Endothelial cell (in vitro differentiated cells): ENCODE data around the gene PRORP. TPM values are rescaled to one million over a fixed set of nuclear protein-coding genes. Genes with fewer than 3 reads are reported as not detected.

ENCODE experiments used
- DNase-seq: peaks from one replicate; pipeline ENCODE4 v3.0.0; 2021; ENCODE audit warnings: low spot score
- H3K27ac Mint-ChIP-seq: one replicate; pipeline ENCODE4 v1.8.0; 2021; ENCODE audit warnings: mixed read lengths, inconsistent platforms; ENCODE audit not compliant: unreplicated experiment
- H3K27me3 Mint-ChIP-seq: one replicate; pipeline ENCODE4 v1.8.0; 2021; ENCODE audit warnings: mild to moderate bottlenecking, moderate library complexity, mixed read lengths, inconsistent platforms; ENCODE audit not compliant: unreplicated experiment
- H3K36me3 Mint-ChIP-seq: one replicate; pipeline ENCODE4 v1.8.0; 2021; ENCODE audit warnings: mild to moderate bottlenecking, low read depth, mixed read lengths, inconsistent platforms; ENCODE audit not compliant: unreplicated experiment
- H3K4me1 Mint-ChIP-seq: one replicate; pipeline ENCODE4 v1.8.0; 2021; ENCODE audit warnings: mild to moderate bottlenecking, mixed read lengths, inconsistent platforms; ENCODE audit not compliant: unreplicated experiment
- H3K4me3 Mint-ChIP-seq: one replicate; pipeline ENCODE4 v1.8.0; 2021; ENCODE audit warnings: mild to moderate bottlenecking, mixed read lengths, inconsistent platforms; ENCODE audit not compliant: unreplicated experiment
- H3K9me3 Mint-ChIP-seq: one replicate; pipeline ENCODE4 v1.8.0; 2021; ENCODE audit warnings: mixed read lengths, inconsistent platforms; ENCODE audit not compliant: unreplicated experiment
- total RNA-seq: library from RNA; stranded (reverse); fragmentation: NEBNext Ultra II Directional; extraction: Animal tissue kit (Norgen Biotek cat#: 25700); gene quantifications from one replicate; pipeline ENCODE4 v1.2.1, GENCODE V29; 2021; ENCODE audit not compliant: unreplicated experiment
- TF ChIP-seq, protein P1 (sequence below): fragments of 200-600 bp; sonication (generic); IDR thresholded peaks from one replicate; pipeline ENCODE4 v1.5.0; 2021; ENCODE audit warnings: antibody characterized with exemption; ENCODE audit not compliant: unreplicated experiment

The PRORP gene
- total RNA-seq, 1 donor from 2014 or later: 56.6 TPM

DNA sequence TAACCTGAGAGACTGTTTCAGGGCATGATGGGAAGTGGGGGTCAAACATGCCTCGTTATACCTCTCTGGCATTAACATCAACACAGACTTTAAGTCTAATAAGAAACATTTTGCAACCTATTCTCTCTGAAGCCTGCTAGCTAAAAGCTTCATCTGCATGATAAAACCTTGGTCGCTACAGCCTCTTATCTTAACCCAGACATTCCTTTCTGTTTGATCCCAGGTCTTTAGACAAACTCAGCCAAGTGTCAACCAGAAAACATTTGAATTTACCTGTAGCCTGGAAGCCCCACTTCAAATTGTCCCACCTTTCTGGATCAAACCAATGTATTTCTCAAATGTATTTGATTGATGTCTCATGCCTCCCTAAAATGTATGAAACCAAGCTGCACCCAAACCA is 9.7 kb upstream of the PRORP start:
- Mint-ChIP-seq H3K4me1 (peaks cover 4% of the 10 kb centered on the region), H3K4me3 (peak overlapping the region; percentile 59), H3K9me3 (no peaks in the 10 kb centered on the region), H3K27me3 (no peaks in the 10 kb centered on the region), H3K36me3 (peaks cover 44% of the 10 kb centered on the region), H3K27ac (no peak overlapping the region)
- DNase-seq: no peak
- TF ChIP-seq, protein P1, sequence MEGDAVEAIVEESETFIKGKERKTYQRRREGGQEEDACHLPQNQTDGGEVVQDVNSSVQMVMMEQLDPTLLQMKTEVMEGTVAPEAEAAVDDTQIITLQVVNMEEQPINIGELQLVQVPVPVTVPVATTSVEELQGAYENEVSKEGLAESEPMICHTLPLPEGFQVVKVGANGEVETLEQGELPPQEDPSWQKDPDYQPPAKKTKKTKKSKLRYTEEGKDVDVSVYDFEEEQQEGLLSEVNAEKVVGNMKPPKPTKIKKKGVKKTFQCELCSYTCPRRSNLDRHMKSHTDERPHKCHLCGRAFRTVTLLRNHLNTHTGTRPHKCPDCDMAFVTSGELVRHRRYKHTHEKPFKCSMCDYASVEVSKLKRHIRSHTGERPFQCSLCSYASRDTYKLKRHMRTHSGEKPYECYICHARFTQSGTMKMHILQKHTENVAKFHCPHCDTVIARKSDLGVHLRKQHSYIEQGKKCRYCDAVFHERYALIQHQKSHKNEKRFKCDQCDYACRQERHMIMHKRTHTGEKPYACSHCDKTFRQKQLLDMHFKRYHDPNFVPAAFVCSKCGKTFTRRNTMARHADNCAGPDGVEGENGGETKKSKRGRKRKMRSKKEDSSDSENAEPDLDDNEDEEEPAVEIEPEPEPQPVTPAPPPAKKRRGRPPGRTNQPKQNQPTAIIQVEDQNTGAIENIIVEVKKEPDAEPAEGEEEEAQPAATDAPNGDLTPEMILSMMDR: no peak

DNA sequence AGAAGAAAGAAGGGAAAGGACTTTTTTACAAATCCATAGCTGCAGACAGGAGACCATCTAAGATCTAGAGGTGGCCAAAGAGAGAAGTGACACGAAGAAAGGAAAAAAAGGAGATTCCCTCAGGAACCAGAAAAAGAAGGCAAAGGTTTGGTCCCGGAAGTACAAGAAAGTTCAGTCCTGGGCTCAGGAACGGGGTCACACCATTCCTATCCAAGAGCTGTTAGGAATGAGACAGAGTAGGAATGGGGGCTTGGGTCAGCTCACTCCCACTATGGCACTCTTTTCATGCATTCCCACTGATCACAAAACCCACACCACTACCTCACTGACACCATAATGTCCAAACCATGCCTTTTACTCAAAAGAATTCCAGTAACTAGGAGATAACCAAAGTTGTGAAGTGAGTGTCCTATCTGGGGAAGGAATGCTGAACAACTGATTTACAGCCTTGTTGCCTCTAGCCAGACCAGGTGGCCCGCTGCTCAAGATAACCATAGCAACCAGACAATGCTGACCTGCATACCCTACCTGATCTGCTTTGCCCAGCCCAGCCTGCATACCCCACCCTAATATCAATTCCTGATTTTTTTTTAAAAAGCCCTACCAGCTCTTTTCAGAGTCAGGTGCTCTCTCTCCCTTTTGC is 8.9 kb upstream of the PRORP start:
- Mint-ChIP-seq H3K4me1 (peaks cover 4% of the 10 kb centered on the region), H3K27ac (no peak overlapping the region), H3K4me3 (peak overlapping the region; percentile 59), H3K36me3 (peaks cover 44% of the 10 kb centered on the region), H3K9me3 (no peaks in the 10 kb centered on the region), H3K27me3 (no peaks in the 10 kb centered on the region)
- TF ChIP-seq, protein P1: no peak
- DNase-seq: no peak

- Mint-ChIP-seq H3K9me3 (no peaks in the 10 kb centered on the region), H3K36me3 (peaks cover 44% of the 10 kb centered on the region), H3K4me3 (no peak overlapping the region), H3K4me1 (peaks cover 4% of the 10 kb centered on the region), H3K27me3 (no peaks in the 10 kb centered on the region), H3K27ac (no peak overlapping the region)
- TF ChIP-seq, protein P1: no peak
- no peak for DNase-seq
Observed at GRCh38 chr14:35114036-35114435, 8.3 kb upstream of the PRORP start.

DNA sequence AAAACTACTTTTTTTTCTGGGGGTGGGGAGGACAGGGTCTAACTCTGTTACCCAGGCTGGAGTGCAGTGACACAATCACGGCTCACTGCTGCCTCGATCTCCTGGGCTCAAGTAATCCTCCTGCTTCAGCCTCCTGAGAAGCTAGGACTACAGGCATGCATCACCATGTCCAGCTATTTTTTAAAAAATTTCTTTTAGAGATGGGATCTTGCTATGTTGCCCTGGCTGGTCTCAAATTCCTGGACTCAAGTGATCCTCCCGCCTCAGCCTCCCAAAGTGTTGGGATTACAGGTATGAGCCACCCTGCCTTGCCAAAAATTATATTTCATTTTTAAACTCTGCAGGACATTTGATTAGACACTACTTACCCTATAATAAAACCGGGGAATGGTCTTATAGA is 6.1 kb upstream of the PRORP start:
- Mint-ChIP-seq H3K36me3 (peaks cover 34% of the 10 kb centered on the region), H3K4me1 (peaks cover 14% of the 10 kb centered on the region), H3K4me3 (no peak overlapping the region), H3K27ac (no peak overlapping the region), H3K9me3 (no peaks in the 10 kb centered on the region), H3K27me3 (peaks cover 3% of the 10 kb centered on the region)
- TF ChIP-seq, protein P1: no peak
- DNase-seq: no peak

GRCh38 chr14:35117112-35117511 is 5.2 kb upstream of the PRORP start:
- no peak for DNase-seq
- no peak overlapping the region for H3K4me3 Mint-ChIP-seq
- TF ChIP-seq, protein P1: no peak
- peaks cover 4% of the 10 kb centered on the region for H3K27me3 Mint-ChIP-seq
- no peaks in the 10 kb centered on the region for H3K9me3 Mint-ChIP-seq
- peaks cover 17% of the 10 kb centered on the region for H3K4me1 Mint-ChIP-seq
- peak overlapping the region; percentile 31 for H3K27ac Mint-ChIP-seq
- H3K36me3 Mint-ChIP-seq: peaks cover 28% of the 10 kb centered on the region
